GM21447 (cell line): ENCODE data around the gene CRADD.
"Not testable (repeated sequence)": the region's sequence is repeated elsewhere in the genome, so short reads cannot be mapped to it uniquely, and the experiment has no call there.

ENCODE experiments used
- ATAC-seq: cut with Tn5 transposase; IDR thresholded peaks from one replicate; pipeline ENCODE4 v1.9.1; 2021; ENCODE audit not compliant: unreplicated experiment

The CRADD gene

DNA sequence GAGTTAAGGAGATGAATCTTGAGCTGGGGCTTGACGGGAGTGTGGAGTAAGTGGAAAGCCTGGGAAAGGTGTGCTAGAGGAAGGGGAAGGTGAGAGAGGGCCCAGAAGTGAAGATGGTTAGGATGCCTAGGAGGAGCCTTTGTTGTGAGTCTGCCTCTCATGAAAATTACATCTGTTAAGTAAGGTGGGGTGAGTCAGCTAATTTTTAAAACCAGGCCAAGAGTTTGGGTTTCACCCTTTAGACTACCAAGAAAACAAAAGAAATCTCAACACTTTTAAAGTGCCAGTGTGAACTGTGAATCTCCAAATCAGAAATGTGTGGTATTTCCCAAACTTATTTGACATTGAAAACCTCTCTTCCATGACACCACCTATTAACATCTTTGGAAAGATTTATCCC lies 185.2 kb downstream of the CRADD start:
- ATAC-seq = no peak

- no peak for ATAC-seq
These were observed 188.6 kb downstream of the CRADD start for GRCh38 chr12:93865751-93866150.

DNA sequence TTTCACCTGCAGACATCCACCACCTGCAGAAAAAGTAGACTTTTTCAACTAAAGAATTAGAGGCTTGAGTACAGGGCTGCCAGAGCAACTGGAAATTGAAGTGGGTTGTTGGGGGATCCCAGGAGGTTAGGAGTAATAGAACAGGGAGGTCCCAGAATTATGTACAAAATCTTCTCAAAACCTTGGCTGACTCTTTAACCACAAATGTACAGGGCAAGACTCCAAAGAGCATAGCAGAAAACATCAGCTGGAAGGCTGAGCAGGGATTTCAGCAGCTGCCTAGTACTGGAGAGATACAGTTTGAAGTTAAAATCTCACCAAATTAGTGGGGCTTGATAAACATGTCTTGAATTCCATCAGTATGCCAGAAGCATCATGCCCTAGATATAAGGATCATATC lies 191.6 kb downstream of the CRADD start:
- no peak for ATAC-seq

DNA sequence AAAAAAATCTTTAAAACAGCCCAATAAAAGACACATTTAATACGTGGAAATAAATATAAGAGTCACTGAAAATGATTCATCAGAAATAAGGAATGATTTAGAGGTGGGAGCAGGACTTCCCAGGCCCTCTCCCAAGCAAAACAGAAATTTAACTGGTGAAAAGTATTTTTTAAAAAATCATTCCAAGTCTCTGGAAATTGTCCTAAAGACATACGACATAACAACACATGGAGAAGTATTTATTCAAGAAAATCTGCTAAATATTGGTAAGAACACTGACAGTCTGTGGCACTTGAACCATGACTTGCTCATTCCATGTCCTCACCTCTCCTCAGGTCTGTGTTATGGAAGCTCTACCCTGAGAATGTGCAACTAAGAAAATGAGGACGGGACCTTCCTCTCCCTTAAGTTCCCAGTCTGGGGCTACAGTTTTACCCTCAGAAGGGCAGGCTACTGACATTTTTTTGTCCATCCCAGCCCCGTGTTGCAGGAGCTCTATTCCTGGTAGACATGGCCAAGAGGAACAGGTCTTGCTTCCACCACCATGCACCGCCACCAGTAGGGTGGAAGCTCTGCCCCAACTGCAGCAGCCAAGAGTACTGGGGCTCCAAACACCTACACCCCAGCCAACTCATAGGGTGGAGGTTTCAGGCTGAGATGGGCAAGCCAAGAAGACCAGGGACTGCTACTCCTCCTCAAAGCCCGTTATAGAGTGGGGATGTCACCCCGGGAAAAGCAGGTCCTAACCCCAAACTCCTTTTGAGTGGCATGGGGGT lies 193.0 kb downstream of the CRADD start:
- ATAC-seq = no peak

DNA sequence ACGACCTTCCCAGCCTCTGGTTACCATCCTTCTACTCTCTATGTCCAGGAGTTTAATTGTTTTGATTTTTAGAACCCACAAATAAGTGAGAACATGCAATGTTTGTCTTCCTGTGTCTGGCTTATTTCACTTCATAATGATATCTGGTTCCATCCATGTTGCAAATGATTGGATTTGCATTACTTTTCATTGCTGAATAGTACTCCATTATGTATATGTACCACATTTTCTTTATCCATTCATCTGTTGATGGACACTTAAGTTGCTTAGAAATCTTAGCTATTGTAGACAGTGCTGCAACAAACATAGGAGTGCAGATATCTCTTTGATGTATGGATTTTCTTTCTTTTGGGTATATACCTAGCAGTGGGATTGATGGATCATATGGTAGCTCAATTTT lies 194.4 kb downstream of the CRADD start:
- ATAC-seq = not testable (repeated sequence)

DNA sequence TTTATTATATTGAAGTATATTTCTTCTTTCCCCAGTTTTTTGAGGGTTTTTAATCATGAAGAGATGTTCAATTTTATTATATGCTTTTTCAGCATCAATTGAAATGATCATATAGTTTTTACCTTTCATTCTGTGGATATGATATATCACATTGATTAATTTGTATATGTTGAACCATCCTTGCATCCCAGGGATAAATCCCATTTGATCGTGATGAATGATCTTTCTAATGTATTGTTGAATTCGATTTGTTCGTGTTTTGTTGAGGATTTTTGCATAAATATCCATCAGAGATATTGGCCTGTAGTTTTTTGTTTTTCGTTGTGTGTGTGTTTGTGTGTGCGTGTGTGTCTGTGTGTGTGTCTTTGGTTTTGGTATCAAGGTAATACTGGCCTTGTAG lies 196.4 kb downstream of the CRADD start:
- no peak for ATAC-seq

DNA sequence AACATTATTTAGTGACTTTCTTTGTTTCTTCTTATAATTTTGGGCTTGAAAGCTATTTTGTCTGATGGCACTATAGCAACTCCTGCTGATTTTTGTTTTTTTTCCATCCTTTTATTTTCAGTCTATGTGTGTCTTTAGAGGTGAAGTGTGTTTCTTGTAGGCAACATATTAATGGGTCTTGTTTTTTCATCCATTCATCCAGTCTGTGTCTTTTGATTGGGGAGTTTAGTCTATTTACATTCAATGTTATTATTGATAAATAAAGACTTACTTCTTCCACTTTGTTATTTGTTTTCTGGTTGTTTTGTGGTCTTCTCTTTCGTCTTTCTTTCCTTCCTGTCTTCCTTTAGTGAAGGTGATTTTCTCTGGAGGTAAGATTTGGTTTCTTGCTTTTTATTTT lies 198.0 kb downstream of the CRADD start:
- ATAC-seq = no peak

GRCh38 chr12:93876360-93876759 lies 199.2 kb downstream of the CRADD start:
- ATAC-seq = no peak

DNA sequence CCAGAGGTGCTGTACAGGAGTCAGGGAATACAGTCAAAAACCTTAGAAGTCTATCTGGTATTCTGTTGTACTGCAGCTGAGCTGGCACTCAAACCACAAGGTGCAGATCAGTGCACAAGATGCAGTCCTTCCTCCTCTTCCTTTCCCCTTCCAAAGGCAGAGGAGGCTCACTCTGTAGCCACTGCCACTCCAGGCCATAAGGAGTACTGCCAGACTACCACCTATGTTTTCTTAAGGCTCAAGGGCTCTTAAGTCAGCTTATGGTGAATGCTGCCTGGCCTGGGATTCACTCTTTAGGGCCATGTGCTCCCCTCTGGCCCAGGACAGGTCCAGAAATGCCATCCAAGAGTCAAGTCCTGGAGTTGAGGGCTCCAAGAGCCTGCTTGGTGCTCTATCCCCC lies 200.3 kb downstream of the CRADD start:
- ATAC-seq = no peak

DNA sequence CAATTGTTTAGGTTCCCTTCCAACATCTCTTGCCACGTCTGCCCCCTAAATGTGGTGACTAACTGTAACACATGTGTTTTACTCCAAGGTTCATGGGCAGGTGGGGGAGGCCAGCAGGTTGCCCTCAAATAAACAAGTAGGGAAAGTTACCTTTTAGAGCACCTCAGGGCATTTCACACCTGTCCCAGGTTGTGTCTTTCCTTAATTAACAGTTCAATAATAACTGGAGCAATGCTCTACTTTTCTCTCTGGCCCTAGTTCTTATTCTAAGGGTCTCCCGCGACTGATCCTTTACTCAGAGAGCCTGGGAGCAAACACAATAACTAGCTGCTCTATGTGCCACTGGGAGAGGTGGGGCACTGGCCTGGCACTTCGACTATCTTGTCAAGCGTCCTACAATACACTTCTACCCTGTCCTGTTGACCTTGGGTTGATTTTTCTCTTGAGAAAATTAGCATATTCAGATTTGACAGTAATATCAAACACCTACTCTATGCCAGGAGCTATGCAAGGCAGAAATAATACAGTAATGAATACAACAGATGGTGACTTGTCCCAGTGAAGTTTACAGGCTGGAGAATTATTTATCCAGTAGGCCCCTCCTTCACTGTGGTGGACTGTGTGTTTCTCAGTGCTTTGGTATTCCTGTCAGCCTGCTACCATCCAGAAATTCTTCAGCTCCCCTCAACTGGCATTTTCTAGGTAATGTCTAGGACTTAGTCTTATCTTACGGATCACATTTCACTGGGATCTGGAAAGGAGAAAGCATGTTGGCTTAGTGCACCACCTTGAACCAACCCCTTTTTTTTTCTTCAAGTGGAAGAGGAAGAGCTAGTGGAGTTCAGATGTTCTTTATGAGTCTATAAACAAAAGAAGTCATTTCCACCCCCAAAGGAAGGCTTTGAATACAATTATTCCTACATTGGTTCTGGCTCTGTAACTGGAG lies 202.6 kb downstream of the CRADD start:
- ATAC-seq = no peak

DNA sequence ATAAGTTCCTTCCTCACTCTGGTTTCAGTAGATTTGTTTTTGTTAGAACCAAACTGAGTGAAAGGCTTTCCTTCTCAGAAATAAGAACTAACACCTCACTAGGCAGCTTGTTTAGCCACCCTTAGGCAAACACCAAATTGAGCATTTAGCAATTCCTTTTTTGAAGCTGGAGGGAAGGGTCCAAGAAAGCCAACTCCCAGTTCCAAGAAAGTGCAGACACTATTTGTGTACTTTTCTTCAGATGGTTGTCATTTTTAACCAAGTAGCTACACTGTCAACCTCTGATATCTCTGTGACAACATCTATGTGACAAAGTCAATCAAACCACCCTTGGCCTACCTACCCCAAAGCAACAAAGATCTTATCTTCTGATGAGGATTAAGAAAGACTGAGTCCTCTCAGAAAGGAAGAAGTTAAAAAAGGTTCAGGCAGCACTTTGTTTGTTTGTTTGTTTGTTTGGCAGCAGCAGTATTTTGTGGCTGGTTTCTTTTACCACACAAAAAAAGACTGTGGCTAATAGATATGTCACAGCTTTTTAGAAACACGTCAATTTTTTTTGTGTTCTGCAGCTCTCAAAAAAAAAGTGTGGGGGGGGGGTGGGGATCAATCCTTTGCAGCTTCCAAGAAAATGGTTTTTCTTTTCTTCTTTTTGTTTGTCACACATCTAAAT lies 203.8 kb downstream of the CRADD start:
- ATAC-seq = no peak

GRCh38 chr12:93882763-93883162 lies 205.6 kb downstream of the CRADD start:
- ATAC-seq = no peak

- no peak for ATAC-seq
These were observed 206.4 kb downstream of the CRADD start for GRCh38 chr12:93883436-93884154.

GRCh38 chr12:93884794-93885460 lies 207.8 kb downstream of the CRADD start:
- no peak for ATAC-seq

GRCh38 chr12:93885973-93886532 lies 208.9 kb downstream of the CRADD start:
- ATAC-seq = not testable (repeated sequence)

DNA sequence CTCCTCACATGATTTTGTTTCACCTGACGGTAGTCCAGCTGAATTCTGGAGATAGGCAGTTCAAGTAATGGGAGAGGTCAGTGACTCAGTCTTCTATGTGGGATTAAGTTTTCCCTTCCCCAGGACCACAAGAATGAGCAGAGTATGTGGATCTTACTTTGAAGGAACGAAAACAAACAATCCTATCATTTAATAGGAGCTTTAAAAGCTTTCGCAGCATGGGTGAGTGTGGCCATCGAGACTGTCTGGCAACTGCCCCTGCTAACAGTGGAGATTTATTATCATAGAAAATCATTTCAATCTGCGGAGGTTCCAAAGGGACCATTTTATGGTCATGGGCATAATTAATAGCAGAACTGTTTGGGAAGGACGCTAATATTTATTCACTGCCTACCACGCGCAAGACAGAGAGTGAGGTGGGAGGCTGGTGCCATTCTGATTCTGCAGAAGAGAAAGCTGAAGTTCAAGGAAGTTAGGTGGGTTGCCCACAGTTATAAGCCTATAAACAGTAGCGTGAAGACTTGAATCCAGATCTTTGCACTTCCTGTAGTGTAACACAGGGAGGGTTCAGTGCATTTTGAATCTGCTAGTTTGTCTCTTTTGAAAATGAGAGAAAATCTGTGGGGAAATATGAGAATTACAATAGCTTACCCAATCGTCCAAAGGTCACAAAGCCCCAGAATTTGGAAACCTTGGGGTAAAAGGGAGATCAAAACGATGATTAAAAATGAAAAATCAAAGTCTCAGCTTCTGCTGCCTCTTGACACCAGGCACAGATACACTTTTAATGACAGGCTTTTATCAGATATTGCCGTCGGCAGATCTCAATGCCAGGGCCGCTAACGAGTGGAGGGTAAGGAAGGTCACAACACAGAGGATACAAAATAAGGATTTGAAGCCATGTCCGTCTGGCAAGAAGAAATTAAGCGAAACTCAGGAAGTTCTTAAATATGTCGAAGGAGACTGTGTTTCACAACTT lies 209.6 kb downstream of the CRADD start:
- ATAC-seq = no peak

DNA sequence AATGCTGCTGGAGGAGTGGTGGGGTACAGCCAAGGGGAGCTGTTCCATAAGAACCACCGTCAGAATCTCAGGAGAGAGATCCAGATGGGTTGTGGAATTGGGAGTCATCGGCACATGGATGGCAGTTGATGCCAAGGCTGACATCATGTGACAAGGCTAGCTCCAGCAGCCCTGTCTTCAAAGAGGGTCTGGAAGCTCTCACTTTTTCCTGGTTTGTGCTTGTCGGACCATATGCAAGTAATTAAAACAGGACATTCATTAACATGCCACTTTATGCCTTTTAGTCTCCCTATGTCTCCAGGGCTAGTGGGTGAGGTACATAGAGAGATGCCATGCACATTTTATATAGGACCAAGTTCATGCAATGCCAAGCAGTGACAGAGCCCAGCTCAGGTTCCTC lies 211.8 kb downstream of the CRADD start:
- ATAC-seq = no peak

GRCh38 chr12:93889516-93890212 lies 212.5 kb downstream of the CRADD start:
- no peak for ATAC-seq
